HG02610 (cell line): ENCODE measurements around the gene POLD1.
"Not testable (repeated sequence)": the region's sequence is repeated elsewhere in the genome, so short reads cannot be mapped to it uniquely, and the experiment has no call there.

Experiments
- ATAC-seq: cut with Tn5 transposase; IDR thresholded peaks from one replicate; pipeline ENCODE4 v1.9.1; 2021; ENCODE audit warnings: mild to moderate bottlenecking, moderate library complexity; ENCODE audit not compliant: unreplicated experiment

The POLD1 gene

DNA sequence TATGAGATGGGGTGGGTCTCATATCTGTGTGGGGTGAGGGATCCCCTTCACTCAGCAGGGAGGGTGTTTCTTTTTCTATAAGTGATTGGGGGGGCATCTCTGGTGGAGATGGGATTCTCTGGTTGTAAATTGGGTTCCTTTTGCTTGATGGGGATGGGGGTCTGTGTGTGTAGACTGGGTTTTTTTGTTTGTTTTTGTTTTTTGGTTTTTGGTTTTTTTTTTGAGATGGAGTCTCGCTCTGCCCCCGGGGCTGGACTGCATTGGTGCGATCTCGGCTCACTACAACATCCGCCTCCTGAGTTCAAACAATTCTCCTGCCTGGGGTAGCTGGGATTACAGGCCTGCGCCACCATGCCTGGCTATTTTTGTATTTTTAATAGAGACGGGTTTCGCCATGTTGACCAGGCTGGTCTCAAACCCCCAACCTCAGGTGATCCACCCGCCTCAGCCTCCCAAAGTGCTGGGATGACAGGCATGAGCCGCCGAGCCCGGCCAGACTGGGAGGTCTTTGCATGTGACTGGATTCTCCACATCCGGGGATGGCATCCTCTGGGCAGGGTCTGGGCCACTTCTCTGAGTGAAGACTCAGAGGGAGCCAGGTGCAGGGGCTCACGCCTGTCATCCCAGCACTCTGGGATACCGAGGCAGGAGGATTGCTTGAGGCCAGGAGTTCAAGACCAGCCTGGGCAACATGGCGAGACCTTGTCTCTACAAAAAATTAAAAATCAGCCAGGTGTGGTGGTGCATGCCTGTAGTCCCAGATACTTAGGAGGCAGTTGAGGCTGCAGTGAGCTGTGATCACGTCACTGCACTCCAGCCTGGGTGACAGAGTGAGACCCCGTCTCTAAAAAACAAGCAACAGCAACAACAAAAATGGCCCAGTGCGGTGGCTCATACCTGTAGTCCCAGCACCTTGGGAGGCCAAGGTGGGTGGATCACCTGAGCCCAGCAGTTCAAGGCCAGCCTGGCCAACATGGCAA is 49.3 kb downstream of the POLD1 start:
- no peak for ATAC-seq

GRCh38 chr19:50434525-50434924 is 50.4 kb downstream of the POLD1 start:
- no peak for ATAC-seq

DNA sequence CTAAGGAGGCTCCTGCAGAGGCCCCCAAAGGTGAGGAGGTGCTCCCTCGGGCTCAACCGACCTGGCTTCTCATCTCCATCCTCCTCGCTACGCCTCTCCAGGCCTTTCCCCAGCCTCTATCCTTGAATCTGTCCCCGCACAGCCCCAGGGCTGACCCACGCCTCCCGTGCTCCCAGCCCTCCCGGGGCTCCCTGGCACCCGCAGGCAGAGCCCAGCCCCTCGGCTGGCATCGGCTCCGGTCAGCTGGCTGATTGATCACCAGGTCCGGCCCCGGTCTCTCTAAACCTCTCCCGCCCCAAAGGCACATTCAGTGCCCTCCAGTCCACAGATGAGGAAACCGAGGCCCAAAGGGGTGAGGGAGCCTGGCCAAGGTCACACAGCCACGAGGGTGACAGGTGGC is 51.1 kb downstream of the POLD1 start:
- no peak for ATAC-seq

DNA sequence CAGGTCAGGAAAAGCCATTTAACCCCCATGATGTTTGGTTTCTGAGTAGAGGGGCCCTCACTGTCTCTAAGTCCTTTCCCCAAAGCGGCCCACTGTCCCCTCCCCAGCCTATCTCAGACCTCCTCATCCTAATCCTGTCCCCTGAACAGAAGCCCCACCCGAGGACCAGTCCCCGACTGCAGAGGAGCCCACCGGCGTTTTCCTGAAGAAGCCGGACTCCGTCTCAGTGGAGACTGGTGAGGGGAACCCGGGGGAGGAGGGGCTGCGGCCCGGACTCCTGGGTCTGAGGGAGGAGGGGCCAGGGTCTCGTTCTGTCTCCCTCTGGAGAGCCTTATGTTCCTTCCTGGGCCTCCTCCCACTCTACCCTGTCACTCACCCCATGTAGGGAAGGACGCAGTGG is 51.5 kb downstream of the POLD1 start:
- no peak for ATAC-seq

DNA sequence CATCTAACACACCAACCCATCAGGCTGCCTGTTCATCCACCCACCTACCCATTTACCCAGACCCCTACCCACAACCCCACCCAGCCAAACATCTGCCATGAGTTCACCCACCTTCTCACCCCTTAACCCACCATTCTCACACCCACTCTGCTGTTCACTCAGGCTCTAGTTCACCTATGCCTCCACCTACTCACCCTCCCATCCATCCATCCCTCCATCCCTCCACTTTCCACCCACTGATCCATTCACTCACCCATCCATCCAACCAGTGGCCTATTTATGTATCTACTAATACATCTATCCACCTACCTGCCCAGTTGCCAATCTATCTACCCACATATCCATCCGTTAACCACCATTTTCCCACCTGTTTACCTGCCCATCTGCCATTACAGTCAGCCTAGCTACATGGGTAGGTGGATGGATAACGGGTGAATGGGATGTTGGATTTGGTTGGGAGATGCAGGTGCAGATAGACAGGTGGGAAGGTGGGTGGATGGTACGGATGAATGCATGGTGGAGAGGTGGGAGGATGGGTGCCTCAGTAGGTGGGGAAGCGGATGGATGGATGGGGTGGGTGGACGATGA is 53.8 kb downstream of the POLD1 start:
- no peak for ATAC-seq

- not testable (repeated sequence) for ATAC-seq
Measured at GRCh38 chr19:50439130-50439529, 55.0 kb downstream of the POLD1 start.

DNA sequence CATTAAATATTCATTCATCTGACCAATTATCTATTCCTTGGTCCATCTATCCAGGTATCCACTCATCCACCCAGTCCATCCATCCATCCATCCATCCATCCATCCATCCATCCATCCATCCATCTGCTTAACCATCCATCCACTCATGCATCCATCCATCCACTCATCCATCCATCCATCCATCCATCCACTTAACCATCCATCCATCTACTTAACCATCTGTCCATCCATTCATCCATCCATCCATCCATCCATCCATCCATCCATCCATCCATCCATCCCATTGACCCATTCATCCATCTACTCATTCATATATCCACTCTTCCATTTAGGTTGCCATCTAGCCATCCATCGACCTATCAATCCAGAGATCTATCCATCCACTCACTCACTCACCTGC is 59.9 kb downstream of the POLD1 start:
- no peak for ATAC-seq

GRCh38 chr19:50447053-50447452 is 62.9 kb downstream of the POLD1 start:
- ATAC-seq, result no peak

DNA sequence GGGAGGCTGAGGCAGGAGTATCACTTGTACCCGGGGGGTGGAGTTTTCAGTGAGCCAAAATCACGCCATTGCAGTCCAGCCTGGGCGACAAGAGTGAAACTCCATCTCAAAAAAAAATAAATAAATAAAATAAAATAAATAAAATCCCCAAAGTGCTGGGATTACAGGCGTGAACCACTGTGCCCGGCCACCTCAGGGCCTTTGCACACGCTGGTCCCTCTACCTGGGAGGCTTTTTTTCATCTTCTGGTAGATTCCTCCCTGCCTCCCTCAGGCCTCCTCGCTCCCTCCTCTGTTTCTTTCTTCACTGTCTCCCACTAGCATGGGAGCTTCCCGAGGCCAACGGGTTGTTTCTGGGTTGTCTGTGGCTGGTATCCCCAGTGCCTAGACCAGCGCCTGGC is 63.6 kb downstream of the POLD1 start:
- no peak for ATAC-seq

- no peak for ATAC-seq
Measured at GRCh38 chr19:50449236-50449899, 65.2 kb downstream of the POLD1 start.

DNA sequence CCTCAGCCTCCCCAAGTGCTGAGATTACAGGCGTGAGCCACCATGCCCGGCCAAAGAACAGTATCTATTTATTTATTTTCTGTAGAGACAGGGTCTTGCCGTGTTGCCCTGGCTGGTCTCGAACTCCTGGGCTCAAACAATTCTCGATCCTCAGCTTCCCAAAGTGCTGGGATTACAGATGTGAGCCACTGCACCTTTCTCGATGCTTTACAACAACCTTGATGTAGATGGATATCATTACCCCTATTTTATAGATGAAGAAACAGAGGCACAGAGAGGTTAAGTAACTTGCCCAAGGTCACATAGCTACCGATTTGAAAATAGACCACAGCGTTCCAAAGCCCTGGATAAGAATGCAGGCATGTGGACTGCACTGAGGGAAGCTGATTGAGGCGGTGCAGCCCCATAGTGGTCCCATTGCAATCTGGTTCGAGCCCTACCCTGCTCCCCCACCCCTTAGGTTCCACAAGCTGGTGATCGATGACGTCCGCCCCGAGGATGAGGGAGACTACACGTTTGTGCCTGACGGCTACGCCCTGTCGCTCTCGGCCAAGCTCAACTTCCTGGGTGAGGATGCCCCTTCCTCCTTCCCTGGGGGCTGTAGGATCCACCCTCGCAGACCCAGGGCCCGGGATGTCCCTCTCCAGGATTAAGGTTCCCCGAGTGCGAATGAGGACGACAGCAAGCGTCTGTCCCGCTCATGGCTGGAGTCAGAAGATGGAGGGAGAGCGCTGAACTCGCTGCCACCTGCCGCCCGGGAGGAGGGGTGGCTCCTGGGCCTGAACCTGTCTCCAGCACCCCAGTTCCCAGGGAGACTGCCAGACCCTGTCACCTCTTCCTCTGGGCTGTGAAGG is 66.4 kb downstream of the POLD1 start:
- no peak for ATAC-seq

GRCh38 chr19:50451223-50451534 is 67.0 kb downstream of the POLD1 start:
- ATAC-seq, result no peak

GRCh38 chr19:50453243-50453642 is 69.1 kb downstream of the POLD1 start:
- ATAC-seq, result no peak

GRCh38 chr19:50455992-50456391 is 71.8 kb downstream of the POLD1 start:
- ATAC-seq, result no peak

DNA sequence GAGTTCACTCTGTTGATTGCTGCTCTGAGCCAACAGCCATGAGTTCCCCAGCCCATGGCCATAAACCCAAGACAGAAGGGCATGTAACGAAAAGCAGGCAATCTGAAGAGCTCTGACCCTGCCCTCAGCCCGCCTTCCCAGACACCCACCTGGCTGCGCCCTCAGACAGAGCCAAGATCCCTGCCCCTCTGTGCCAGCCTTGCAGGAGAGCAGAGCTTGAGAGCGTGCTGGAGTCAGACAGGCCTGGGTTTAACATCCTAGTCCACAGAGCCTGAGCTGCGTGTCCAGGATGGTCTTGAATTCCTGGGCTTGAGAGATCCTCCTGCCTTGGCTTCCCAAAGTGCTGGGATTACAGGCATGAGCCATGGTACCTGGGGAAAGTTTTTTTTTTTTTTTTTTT is 73.2 kb downstream of the POLD1 start:
- no peak for ATAC-seq

GRCh38 chr19:50458396-50459066 is 74.4 kb downstream of the POLD1 start:
- no peak for ATAC-seq

DNA sequence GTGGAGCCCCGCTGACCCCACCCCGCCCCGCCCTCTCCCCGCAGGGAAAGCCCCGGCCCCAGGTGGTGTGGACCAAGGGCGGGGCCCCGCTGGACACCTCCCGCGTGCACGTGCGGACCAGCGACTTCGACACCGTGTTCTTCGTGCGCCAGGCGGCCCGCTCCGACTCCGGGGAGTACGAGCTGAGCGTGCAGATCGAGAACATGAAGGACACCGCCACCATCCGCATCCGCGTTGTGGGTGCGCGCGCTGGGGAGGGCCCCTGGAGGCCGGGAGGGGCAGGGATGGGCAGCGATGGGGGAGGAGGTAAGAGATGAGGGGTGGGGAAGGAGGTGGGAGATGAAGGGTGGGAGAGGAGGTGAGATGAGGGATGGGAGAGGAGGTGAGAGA is 74.9 kb downstream of the POLD1 start:
- no peak for ATAC-seq

GRCh38 chr19:50459638-50460037 is 75.5 kb downstream of the POLD1 start:
- ATAC-seq, result no peak

GRCh38 chr19:50460161-50460765 is 76.1 kb downstream of the POLD1 start:
- no peak for ATAC-seq
